SW480 (cell line): ENCODE measurements around the gene AXL.

Experiments used
- DNase-seq: peaks from one replicate; pipeline ENCODE4 v3.0.0-alpha.2; 2016; ENCODE audit warnings: low spot score

AXL gene

DNA sequence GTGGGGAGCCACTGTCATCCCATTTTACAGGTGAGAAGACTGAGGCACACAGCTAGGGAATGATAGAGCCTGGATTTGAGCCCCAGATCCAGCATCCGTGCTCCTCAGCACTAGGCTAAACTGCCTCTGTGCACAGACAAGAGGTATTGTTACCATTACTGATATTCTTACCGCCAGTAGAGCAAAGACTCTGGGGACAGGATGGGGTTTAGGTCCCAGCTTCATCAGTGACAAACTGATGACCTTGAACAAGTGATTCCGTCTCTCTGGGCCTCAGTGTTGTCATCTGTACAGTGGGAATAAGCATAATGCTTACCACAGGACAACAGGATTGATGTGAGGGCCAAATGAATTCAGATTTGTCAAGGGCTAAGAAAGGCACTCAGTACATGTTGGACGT, 16.5 kb downstream of the AXL start:
- DNase-seq, result no peak

DNA sequence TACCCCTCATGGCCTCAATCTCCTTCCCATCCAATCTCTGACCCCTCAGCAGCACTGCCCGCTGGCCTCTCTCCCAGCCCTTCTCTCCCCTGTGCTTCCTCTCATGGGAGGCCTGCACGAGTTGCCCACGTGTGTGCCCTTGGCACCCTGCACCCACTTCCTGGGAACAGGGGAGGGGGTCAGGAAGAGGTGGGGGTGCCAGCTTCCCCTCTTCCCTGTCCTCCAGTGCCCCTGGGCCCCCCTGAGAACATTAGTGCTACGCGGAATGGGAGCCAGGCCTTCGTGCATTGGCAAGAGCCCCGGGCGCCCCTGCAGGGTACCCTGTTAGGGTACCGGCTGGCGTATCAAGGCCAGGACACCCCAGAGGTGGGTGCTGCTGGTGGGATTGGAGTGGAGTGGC, 19.2 kb downstream of the AXL start:
- DNase-seq, result no peak

DNA sequence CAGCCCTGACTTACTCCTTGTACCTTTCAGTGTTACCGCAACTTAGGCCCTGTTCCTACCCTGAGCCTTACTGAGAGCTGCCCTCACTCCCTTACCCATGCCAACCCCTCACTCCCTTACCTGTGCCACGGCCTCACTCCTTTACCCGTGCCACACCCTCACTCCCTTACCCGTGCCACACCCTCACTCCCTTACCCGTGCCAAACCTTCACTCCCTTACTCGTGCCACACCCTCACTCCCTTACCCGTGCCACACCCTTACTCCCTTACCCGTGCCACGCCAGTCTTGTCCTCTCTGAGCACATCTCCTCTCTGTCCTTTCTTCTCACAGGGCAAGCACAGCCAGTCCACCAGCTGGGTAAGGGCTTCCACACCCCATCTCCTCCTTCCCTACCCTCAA, 20.3 kb downstream of the AXL start:
- DNase-seq, result no peak

DNA sequence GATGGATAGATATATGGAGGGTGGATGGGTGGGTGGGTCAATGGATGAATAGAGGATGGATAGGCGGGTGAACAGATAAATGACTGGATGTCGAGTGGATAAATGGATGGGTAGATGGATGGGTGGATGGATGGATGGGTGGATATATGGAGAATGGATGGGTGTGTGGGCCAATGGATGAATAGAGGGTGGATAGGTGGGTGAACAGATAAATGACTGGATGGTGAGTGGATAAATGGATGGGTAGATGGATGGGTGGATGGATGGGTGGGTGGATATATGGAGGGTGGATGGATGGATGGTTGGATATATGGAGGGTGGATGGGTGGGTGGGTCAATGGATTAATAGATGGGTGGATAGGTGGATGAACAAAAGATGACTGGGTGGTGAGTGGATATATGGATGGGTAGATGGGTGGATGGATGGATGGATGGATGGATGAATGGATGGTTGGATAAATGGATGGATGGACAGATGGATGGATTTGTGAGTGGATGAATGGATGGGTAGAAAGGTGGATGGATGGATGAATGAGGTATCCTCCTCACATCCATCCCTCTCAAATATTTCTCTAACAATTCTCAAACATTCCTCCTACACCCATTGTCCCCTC, 21.0 kb downstream of the AXL start:
- DNase-seq, result no peak

DNA sequence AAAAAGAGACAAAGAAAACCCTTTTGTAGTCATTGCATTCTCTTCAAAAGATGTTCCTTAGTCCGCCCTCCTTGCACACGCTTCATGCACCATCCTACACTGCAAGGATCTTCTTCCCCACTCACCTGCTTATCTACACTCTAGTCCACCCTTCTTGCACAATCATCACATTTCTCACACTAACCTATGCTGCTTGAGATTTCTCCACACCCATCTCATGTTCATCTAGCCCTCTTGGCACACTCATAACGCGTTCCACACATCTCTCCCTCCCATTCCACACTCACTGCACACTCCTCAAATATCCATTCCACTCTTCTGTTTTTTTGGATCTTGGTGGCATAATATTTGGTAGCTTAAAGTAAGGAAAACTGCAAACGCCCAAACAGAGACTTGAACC, 22.8 kb downstream of the AXL start:
- no peak for DNase-seq

DNA sequence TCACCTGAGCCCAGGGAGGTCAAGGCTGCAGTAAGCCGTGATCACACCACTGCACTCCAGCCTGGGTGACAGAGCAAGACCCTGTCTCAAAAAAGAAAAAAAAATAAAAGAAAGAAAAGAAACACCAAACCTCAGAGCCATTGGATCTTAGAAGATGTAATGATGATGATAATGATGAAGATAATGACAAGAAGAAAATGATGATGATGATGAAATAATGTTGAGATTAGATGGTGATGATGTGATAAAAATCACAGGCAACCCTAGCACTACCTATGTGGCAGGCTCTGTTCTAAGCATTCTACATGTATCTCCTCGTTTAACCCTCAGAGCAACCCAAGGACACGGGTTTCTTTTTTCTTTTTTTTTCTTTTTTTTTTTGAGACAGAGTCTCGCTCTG, 25.1 kb downstream of the AXL start:
- DNase-seq, result no peak

DNA sequence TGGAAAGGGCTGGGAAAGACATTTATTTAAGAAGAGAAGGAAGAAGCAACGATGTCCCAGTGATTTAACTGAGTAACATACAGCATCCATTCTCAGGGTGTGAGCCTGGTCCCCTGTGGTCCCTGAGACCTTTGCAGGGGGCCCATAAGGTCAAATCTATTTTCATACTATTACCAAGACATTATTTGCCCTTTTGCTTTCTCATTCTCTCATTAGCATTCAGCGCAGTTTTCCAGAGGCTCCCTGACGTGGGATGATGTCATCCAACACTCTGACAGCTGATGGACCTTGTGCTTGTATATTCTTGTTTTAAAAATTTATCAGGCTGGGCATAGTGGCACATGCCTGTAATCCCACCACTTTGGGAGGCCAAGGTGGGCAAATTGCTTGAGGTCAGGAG, 26.8 kb downstream of the AXL start:
- no peak for DNase-seq

DNA sequence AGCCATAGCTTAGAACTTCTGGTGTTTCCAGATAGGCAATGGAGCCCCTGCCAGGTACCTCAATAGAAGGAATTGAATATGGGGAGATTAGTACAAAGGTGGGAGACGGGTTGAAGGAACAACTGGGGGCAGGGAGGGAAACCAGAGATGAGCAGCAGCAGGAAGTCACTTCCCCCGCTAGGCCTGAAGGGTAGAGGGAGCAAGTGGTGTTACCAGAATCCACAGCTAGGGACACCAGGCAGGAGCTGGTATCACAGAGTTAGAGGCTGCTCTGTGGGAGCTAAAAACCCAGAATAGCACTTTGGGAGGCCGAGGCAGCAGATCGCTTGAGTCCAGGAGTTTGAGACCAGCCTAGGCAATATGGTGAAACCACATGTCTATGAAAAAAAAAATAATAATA, 29.9 kb downstream of the AXL start:
- DNase-seq, result no peak

DNA sequence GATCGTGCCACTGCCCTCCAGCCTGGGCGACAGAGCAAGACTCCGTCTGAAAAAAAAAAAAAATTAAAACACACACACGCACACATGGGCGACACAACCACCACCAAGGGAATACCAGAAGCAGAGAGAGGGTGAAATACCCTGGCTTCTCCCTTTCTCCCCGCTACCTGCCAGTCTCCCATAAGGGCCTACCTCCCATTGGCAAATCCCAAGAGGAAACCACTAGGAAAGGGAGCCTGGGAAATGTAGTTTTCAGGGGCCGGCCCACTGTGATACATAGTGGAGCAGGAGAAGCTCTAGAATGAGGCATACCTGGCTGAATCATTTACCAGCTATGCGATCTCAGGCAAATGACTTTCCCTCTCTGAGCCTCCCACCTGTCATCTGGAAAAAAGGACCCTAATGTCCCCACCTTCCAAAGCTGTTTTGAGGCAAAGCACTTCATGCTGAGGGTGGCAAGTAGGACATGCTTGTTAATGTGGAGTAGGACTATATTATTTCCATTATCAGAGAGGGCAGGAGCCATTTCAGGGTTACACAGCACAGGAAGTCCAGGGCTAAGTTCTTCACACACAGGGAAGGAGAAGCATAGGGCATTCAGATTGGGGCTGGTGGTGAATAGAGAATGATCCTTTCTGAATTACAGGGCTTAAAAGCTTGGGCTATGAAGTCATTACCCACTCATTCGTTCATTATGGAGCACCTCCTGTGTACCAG, 30.8 kb downstream of the AXL start:
- peak; percentile 52 for DNase-seq

DNA sequence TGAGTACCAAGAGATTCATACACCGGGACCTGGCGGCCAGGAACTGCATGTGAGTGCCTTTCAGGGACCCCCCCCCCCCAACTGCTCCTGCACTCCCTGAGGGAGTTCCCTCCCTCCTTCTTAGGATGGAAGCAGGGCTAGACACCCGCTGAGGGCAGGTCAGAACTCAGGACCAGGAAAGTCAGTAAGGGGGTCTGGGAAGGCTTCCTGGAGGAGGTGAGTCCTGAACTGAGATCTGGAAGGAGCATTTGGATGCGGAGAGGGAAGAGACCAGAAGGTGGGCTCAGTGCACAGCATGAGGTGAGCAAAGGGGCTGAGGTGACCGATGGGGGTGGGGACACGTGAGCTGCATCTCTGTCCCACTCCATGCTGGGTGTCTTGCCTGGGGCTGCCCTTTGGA, 34.6 kb downstream of the AXL start:
- no peak for DNase-seq

DNA sequence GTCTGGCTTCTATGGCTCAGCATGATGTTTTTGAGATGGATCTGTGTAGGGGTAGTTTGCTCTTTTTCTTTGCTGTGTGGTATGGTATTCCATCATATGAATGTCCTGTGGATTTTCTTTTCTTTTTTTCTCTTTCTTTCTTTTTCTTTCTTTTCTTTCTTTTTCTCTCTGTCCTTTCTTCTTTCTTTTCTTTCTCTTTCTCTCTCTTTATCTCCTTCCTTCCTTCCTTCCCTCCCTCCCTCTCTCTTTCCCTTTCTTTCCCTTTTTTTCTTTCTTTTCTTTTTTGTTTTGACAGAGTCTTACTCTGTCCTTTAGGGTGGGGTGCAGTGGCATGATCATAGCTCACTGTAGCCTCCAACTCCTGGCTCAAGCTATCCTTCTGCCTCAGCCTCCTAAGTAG, 36.1 kb downstream of the AXL start:
- no peak for DNase-seq

DNA sequence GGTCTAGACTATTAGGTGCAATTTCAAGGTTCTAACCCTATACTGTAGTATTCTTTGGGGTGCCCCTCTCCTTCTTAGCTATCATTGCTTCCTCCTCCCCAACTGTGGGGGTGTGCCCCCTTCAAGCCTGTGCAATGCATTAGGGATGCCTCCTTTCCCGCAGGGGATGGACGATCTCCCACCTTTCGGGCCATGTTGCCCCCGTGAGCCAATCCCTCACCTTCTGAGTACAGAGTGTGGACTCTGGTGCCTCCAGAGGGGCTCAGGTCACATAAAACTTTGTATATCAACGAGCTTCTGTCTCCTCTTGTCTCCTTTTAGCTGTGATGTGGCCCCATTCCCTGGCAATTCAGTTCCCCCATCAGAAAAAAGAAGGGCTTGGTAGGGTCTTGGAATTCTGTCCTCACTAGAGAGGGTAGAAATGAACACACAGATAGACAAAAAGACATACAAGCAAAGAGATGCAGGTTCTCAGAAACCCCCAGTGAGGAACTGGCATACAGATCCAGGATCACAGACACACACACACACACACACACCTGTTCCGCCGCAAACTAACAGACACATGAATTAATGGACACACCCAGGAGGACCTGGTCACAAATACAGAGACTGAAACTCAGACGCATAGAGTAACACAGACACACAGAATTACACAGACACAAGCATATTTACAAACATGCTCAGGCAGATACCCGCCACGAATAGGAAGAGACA, 42.6 kb downstream of the AXL start:
- no peak for DNase-seq

DNA sequence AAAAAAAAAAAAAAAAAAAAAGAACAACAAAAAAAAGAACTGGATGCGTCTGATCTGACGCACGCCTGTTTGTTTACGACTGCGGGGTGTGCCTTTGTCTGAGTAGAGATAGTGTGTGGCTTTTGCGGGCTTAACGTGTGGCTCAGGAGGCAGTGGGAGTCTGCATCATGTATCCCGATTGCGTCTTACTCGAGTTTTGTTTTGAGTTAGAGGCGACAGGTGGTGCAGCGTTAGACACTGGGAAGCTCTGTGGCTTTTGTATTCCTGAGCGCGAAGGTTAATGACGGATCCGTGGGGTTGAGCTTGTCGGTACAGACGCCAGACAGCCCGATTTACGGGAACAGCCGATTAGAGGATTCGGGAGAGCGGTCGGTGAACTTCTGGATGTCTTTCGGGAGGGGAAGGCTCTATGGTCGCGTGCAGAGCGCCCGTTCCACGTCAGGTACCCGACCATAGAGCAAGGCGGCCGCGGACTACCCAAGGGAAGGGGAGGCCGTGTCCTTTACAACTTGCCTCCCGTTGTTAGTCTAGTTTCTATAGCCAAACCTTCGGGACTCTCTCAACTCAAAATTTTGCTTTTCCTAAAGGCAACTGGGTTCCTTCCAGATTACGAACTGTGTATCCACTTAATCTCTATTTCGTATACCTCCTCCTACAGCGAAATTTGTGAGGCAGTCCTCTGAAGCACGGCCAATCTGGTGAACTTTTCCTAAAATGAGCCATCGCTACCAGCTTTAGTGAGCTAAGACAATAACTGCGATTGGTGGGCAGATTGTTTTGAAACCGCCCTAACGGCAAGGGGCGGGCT, 44.2 kb downstream of the AXL start:
- peak; percentile 88 for DNase-seq

DNA sequence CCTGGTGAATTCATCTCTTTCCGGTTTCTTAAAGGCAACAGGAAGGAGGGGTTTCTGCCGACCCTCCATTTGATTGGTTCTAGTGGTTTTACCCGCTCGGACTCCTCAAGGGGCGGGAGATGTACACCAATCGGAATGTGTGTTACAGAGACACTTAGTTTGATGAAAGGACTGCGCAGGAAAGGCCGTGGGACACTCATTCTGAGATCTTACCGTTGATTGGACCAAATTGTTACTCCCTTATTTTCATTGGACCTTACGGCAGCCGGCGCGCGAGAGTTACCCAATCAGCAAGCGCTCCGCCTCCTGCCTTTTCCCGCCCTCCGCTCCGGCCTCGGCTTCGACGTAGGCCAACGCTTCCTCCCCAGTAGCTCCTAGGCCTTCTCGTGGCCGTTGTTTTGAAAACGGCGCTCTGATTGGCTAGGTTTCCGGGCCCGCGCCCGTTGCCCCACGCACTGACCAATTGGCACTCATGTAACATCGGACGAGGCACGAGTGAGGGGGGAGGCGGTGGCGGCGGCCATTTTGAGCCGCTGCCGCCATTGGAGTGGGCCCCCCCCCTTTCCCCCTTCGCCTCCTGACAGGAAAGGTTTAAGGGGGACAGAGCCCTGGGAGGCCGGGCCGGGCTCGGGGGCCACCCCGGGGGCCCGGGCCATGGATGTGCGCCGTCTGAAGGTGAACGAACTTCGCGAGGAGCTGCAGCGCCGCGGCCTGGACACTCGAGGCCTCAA, 45.0 kb downstream of the AXL start, which contains the start of gene HNRNPUL1:
Gene HNRNPUL1, plus strand, starts transcription at position 523 of the 731 bp plus-strand sequence. Its CDS starts 132 bp downstream, at position 655.
- DNase-seq, result peak; percentile 100

DNA sequence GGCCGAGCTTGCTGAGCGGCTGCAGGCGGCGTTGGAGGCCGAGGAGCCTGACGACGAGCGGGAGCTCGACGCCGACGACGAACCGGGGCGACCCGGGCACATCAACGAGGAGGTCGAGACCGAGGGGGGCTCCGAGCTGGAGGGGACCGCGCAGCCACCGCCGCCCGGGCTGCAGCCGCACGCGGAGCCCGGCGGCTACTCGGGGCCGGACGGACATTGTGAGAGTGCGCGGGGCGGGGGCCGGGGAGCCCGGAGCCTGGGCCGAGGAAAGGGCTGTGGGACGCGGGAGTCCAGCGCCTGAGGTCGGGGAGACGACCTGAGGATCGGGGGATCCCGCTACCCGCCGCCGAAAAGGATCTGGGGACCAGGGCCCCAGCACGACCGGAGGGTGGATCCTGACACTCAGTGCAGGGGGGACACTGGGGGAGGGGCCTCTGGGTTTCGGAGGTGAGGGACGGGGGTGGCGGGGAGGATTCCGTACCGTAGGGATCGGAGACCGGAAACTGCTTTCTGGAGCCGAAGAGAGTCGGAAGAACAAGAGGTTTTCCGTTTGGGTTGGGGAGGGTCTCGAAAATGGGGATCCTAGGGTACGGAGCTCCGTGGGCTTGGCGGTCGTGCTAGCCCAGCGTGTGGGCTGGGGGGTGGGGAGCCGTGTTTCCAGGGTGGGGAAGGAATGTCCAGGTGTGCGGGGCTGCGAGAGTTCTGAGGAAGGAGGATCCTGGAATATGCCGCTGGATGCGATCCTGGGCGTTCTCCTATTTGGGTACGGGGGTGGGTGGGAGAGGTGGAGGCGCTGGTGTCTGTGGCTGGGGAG, 45.8 kb downstream of the AXL start:
- DNase-seq, result peak; percentile 52

DNA sequence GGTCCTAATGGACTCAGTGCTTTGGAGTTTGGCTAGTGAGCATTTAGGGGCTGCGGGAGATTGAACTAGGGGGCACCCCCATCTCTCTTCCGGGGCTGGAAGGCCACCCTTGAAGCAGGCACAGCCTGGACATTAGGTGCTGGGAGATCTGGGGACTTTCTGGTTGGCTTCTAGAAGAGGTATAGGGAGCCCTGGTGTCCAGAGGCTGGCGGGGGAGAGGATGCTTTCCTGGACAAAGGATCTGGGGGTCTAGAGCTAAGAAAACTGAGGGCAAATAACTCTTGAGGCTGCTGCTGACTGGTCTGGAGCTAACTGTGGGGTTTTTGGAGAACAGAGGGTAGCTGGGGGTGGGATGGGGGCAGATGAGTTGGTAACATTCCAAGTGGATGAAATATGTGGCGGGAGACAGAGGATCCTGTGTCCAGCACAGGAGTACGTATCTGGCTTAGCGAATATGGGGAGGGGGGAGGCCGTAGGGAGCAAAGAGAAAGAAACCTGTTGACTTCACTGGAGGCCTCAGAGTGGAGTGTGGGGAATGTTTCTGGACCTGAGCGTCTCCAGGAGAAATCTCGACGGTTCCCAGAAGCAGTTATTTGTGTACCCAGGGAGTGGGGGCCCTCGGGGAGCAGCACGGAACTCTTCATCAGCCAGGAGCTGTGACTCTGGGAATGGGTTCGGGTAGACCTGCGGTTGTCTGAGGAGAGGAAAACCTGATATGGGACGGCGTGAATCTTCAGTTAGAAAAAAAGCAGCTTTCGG, 46.6 kb downstream of the AXL start:
- DNase-seq, result no peak

DNA sequence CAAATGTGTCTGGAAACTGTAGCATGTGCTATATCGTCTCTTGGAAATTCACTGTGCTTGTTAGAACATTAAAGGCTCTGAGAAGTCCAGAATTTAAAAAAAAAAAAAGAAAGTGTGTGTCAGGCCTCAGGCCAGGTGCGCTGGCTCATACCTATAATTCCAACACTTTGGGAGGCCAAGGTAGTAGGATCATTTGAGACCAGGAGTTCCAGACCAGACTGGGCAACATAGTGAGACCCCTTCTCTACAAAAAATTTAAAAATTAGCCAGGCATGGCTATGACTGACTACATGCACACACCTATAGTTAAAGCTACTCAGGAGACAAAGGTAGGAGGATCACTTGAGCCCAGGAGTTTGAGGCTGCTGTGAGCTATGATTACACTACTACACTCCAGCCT, 50.0 kb downstream of the AXL start:
- no peak for DNase-seq

DNA sequence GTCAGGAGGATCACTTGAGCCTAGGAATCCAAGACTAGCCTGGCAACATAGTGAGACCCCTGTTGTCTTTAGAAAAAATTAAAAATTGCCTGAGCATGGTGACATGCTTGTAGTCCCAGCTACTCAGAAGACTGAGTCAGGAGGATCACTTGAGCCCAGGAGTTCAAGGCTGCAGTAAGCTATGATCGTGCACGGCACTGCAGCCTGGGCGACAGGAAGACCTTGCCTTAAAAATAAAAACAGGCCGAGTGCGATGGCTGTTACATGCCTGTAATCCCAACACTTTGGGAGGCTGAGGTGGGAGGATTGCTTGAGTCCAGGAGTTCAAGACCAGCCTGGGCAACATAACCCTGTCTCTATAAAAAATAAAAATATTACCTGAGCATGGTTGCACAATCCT, 50.5 kb downstream of the AXL start:
- DNase-seq, result no peak

DNA sequence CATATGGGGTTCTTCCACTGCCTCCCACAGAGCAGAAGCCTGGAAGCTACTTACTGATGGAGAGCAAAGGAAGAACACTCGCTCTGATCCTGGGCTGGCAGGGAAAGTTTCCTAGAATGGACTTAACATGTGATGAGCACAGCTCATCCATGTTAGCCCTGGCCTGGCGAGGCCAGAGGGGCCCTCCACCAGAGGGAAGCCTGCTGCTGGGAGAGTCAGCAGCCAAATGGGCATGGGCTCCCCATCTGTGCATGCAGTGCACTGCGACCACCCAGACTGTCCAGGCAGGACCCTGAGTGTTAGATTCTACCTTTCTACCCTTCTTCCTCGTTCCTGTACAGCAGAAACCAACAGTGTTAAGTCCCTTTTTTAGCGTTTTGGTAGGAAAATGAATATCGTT, 54.1 kb downstream of the AXL start:
- DNase-seq, result no peak

DNA sequence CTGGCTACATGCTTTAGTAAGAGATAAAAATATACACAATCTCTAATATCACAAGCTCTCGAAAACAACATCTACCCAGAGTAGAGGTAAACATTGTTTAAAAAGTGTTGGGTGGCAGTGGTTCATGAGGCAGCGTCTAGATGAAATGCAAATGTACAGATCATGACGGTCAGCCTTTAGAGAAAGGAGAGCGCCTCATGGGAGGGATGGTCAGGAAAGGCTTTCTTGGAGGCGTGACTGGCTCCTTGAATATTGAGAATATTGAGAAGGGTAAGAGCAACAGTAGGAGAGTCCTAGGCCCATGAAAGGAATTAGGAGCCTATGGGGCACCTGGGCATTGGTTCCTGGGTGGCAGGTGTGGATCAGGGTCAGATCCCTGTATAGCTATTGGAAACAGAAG, 55.8 kb downstream of the AXL start:
- DNase-seq, result no peak
